ENCODE results near the gene RP9.

DNA sequence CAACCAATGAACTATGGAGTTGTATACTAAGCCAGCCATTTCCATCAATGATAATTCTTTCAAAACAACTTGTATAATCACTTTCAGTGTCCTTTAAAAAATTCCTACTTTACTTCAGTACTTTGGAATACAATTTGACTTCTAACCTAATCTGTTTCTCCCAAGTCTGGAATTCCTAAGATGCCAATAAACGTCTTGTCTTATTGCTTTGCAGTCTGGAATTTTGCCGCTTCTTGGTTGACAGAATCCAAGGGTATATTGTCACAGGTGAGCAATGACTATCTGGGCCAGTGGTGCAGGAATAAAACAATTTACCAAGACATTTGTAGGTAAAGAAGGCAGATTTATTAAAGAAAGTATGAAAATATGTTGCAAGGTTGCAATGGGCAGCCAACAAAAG lies 21.8 kb downstream of the RP9 start:
- TF ChIP-seq POLR2A (IDR thresholded peaks at IDR 0.05; ENCODE audit: low read length) = no peak
- TF ChIP-seq GATA1 (IDR thresholded peaks at IDR 0.05; ENCODE audit: low read depth, low read length) = no peak

Measured in erythroblast (primary cell).